AG09319 (cell line): ENCODE data around the gene SZT2.

Experiments
- DNase-seq: peaks from one replicate; pipeline ENCODE4 v3.0.0-alpha.2; 2010; ENCODE audit warnings: low read depth; ENCODE audit errors: extremely low read depth
- TF ChIP-seq, protein P1 (sequence below): IDR thresholded peaks from 2 replicates; pipeline ENCODE4 v1.5.1; 2011; ENCODE audit warnings: low read depth, mild to moderate bottlenecking, inconsistent platforms, low read length, moderate library complexity

SZT2 gene

DNA sequence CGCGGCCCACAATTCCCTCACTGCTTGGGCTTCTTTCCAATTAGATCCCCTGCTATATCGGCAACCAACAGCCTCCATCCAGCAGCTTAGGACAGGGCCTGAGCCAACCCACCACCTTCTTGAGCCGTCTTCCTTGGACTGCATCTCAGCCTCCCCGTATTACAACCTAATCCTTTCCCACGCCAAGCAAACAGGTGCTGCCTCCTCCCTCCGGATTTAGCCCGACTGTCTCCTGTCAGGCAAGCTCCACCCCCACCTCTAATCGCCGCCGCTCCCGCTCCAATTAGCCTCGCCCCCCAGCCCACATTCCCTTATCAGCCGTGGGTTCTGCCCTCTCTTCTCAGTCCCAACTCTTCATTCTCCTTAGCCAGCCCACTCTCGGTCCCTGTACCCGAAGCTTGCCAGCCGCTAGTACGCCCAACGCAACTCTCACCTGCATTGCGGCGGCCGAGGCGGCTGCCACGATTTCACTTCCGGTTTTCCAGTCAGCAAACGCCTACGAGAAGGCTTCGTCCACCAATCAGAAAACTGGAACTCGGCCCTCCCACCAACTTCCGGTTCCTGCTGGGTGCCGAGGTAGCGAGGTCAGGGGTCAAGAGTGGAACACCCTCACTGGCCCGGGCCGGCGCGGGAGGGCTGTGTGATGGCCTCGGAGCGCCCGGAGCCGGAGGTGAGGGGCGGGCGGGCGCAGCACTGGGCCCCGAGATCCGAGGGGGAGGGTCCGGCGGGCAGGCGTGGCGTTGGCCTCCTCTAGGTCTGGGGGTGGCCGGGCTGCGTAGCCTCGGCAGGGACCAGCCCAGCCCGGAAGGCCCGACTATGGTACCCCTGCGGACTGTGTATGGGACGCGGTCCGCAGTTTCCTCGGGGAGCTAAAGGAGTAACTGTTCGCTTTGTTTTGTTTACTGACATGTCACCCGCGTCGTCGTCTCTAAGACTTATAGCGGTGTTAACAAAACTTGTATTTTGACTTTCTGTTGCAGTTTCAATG, at the start of gene SZT2, which contains the start of gene MED8:
TSS of gene SZT2 (plus strand) at position 574 of the 988 bp plus-strand sequence. CDS start at position 644, 70 bp downstream.
TSS of gene MED8 (minus strand) at position 475 of the 988 bp plus-strand sequence. CDS start at position 439, 36 bp downstream.
- TF ChIP-seq, protein P1, sequence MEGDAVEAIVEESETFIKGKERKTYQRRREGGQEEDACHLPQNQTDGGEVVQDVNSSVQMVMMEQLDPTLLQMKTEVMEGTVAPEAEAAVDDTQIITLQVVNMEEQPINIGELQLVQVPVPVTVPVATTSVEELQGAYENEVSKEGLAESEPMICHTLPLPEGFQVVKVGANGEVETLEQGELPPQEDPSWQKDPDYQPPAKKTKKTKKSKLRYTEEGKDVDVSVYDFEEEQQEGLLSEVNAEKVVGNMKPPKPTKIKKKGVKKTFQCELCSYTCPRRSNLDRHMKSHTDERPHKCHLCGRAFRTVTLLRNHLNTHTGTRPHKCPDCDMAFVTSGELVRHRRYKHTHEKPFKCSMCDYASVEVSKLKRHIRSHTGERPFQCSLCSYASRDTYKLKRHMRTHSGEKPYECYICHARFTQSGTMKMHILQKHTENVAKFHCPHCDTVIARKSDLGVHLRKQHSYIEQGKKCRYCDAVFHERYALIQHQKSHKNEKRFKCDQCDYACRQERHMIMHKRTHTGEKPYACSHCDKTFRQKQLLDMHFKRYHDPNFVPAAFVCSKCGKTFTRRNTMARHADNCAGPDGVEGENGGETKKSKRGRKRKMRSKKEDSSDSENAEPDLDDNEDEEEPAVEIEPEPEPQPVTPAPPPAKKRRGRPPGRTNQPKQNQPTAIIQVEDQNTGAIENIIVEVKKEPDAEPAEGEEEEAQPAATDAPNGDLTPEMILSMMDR, result no peak
- DNase-seq, result peak; percentile 80

DNA sequence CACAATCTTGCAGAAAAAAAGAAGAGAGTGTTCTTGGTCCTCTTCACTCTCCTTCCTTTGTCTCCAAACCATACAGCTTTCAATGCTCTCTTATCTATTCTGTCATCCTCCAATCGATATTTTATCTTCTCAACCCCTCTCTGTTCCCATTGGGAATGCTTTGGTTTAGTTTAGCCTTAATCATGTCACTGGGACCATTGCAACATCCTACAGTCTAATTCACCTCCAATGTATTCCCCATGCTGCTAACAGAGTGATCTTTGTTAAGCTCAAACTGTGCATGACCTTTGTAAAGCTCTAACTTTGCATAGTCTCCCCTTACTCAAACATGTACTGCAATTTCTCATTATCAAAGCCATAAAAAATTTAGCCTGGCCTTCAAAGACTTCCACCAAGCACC, 49.1 kb upstream of the SZT2 start:
- TF ChIP-seq, protein P1, result no peak
- no peak for DNase-seq

DNA sequence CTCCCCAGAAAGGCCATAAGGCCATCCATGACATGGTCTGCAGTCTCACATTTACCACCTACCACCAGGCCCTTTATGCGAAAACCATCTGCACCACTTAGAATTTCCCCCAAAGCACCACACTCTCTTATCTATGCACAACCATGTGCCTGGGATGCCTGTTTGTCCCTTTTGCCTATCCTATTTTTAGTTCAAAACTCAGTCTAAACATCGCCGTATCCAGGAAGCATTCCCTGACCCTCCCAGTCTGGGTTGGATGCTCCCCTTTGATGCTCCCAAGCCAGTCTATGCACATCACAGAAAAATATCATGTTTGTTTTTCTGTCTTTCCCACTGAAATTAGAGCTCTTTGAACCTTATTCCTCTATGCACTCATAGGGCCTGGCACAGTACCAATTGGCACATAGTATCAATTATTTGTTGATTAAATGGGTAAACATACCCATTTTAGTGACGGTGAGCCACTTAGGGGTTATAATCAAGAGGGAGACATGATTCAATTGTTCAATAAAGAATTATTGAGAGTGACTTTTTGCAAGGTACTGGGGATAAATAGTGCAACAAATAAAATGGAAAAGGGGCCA, 45.3 kb upstream of the SZT2 start:
- DNase-seq, result no peak
- TF ChIP-seq, protein P1, result no peak

DNA sequence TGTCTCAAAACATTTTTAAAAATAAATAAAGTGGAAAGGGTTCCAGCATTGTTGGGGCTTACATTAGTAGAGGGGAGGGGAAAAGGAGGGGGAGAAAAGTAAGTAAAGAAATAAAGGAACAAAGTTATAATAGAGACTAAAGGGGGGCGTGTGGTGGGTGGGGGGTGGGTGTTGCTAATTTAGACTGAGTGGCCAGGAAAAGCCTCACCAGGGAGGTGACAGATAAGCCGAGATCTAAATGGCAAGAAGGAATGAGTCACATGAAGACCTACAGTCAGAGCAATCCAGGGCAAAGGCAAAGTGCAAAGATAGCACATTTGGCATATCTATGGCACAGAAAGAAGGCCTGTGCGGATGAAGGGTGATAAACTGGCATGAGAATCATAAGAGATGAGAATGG, 44.6 kb upstream of the SZT2 start:
- DNase-seq, result no peak
- TF ChIP-seq, protein P1, result no peak

DNA sequence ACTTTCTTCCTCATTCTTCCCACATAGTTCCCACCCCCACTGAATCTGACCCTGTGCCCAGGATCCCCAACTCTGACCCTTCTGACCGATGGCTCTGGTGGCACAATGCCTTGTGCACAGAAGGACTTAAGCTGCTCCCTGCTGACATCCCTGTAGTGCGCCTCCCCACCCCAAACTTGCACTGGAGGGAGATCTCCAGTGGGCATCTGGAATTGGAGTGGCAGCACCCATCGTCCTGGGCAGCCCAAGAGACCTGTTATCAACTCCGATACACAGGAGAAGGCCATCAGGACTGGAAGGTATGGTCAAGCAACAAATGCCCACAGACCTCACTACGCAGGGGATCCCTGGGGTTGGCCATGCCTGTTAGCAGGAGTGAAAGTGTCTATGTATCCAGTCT, 43.1 kb upstream of the SZT2 start:
- DNase-seq, result no peak
- TF ChIP-seq, protein P1, result no peak

DNA sequence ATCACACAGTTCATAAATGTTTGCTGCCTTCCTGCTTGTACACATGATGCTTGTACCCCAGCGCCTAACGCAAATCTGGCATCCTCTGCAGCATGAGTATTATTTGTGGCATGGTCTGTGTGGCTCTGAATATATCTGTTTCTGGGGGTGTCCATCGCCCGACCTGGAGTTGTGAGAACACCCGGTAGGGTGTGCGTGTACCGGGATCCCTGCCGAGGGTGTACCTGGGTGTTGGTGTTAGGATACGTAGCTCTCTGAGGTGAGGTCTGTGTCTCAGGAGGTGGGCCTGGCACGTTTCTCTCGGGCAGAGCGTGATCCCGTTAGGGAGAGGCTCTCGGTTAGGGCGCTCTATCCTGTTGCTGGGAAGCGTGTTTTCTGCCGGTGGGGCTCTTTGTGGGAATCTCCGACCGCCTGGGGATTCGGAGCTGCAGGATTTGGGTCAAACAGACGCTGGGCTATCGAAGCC, 41.3 kb upstream of the SZT2 start:
- TF ChIP-seq, protein P1, result no peak
- no peak for DNase-seq
